Superior temporal gyrus (tissue), 1 donor: Measurements from ENCODE around the gene TRIM6.
"Not testable (repeated sequence)": the region's sequence is repeated elsewhere in the genome, so short reads cannot be mapped to it uniquely, and the experiment has no call there.

Source experiments
- DNase-seq: peaks from one replicate; pipeline ENCODE4 v3.0.0-alpha.2; 2016; ENCODE audit errors: extremely low spot score

Gene TRIM6

DNA sequence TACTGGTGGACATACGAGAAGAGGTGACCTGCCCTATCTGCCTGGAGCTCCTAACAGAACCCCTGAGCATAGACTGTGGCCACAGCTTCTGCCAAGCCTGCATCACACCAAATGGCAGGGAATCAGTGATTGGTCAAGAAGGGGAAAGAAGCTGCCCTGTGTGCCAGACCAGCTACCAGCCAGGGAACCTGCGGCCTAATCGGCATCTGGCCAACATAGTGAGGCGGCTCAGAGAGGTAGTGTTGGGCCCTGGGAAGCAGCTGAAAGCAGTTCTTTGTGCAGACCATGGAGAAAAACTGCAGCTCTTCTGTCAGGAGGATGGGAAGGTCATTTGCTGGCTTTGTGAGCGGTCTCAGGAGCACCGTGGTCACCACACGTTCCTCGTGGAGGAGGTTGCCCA, 6.9 kb downstream of the TRIM6 start:
- DNase-seq = no peak

DNA sequence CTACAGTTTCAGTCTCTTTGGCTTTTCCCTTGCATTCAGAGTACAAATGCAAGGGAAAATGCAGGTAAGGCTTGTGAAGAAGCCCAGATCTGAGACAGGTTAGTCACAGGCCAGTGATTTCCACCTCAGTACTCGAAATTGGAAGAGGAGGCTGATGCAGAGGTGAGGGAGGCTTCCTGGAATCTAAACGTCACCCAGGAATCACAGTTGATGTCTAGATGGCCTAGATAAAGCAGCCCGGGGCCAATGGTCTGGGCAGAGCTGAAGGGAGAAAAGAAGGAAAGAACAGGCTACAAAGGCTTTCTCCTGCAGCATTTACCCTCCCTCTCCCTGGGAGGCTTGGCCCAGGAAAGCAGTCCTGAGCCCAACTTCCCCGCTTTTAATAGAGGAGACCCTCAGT, 8.5 kb downstream of the TRIM6 start:
- no peak for DNase-seq

DNA sequence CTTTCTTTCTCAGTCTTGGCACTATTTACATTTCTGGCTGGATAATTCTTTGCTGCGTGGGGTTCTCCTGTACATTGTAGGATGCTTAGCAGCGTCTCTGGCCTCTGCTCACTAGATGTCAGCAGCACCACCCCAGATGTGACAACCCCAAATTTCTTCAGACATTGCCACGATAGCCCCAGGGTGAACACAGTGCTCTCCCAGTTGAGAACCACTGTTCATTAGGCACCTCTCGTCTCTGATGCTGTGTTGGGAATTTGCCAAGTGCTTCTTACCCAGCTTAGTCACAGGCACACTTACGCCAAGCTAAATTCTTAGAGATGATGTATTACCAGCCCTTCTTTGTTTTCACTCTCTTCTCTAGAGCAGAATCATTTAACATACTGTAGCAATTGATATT, 9.4 kb downstream of the TRIM6 start:
- DNase-seq = no peak

DNA sequence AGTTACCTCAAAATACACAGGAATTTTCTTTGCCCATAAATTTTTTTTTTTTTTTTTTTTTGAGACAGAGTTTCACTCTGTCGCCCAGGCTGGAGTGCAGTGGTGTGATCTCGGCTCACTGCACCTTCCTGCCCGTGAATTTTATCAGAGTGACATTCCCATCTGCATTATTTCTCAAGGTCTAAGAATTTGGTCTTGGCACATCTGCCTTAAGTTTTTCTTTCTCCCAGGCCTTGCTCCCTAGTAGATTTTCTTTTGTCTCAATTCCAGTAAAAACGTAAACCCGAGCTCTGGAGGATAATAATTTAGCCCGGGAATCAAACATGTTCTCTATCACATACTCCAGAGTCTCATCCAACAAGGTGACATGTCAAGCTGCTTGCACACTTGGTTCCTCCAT, 12.4 kb downstream of the TRIM6 start:
- DNase-seq = no peak

DNA sequence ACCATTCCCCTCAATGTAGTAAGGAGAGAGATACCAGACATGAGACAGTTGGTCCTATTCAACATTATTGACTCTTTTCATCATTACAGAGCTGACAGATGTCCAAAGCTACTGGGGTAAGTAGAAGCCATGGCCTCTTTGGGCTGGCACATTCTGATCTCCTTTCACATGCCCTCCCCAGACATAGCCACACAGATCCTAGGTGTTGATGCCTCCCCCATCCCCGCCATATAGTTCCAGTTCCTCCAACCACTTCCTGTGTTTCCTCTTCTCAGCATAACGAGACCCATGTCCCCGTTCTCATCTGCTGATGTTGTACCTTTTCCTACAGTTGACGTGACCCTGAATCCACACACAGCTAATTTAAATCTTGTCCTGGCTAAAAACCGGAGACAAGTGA, 14.0 kb downstream of the TRIM6 start:
- DNase-seq = no peak

DNA sequence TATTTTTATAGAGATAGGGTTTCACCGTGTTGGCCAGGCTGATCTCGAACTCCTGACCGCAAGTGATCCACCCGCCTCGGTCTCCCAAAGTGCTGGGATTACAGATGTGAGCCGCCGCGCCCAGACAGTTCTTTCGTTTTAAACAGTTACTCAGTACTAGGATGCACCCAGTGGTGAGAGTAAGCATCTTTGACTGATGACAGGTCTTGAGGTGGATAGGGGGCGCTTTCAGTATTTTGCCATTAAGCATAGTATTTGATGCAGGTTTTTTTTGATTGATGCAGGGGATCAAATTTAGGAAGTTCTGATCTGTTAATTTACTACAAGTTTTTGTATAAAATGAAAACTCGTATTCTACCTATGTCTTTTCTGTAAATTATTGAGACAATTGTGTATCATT, 15.2 kb downstream of the TRIM6 start:
- DNase-seq = no peak

- no peak for DNase-seq
Measured at GRCh38 chr11:5618807-5619206, 22.4 kb downstream of the TRIM6 start.

DNA sequence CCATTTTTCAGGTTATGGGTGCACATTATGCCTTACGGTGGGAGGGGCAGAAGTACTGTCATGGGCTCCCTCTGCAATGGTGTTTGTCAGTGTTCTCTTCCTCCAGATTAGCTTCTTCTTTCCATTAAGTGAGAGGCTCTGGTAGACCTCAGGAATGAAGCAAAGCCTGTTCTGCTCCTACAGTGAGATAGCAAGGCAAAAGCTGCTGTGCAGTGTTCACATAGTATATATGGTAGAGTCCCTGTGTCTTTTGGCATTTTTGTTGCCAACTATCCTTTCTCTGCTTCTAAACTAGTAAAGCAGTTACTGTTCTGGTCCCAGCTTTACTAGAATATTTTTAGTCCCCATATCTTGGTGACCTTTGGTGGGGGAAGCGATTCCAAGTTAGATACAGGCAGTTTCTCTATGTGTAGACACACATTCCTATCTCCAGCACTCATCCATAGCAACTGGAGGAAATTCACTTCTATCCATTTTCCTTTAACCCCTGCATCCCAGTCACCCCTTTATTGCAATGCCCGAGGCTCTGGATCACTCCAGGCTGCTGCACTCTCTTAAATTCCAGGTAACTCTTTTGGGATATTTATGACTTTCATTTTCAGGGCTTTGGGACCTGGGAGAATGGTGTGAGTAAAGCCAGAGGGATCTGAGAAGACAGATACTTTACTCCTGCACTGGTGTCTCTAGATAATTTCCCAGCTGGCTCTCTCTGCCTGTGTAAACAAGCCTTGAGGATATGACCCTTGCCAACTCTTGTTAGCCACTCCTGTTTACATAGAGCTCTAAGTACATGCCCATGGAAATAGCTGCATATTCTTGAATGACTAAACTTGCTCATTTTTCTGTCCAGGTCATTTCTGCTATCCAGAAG, 24.4 kb downstream of the TRIM6 start:
- no peak for DNase-seq

- no peak for DNase-seq
Measured at GRCh38 chr11:5621580-5621979, 25.1 kb downstream of the TRIM6 start.

- DNase-seq = no peak
Measured at GRCh38 chr11:5622802-5623201, 26.4 kb downstream of the TRIM6 start.

DNA sequence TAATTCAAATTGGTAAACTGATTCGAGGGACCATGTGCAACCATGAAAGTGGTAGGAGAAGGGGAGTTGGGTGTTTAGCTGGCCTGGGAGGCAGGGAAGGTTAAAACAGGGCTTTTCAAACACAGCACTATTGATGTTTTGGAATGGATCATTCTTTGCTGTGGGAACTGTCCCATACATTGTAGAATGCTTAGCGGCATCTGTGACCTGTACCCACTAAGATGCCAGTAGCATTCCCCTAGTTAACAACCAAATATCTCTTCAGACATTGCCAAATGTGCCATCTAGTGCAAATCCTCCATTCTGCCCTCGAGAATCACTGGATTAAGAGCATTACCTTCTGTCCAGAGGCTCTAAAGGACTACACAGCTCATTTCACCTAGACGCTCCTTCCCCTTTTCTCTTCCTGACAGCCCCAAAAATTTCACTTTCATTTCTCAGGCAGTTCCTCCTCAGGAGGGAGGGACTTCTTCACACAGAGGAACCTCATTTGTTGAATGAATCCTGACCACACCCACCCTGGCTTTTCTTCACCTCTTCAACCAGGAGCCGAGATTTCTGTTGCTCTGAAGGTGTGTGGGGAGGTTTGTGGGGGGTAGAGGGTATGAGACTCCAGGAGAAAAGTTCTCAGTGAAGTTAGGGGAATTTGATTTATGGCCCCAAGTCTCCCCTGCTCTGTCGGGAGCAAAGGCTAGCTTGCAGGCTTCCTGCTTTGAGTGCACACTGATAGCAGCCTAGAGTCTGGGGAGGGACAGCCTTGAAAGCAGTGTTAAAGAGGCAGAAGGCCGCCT, 28.2 kb downstream of the TRIM6 start, which contains the start of gene TRIM34:
Gene TRIM34 (plus strand): TSS at position 513 of the 791 bp plus-strand sequence. CDS start 7,331 bp downstream, outside the sequence.
- DNase-seq = peak; percentile 52

DNA sequence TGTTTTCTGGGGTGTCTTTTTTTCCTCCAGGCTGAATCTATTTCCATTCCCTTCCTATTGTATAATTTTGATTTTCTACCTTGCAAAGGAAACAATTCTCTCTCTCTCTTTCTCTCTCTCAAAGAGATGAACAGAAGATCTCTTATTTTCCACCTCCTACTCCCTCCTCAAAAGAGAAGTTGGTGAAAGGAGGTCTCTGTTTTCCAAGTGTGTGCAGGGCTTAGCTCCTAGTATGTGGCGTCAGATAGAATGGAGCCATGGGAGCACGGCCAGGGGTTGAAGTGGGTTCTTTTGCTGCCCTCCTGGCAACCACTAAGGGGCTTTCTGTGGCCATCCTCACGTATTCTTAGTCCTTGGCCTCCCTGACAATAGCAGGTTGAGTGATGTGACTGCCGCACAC, 28.8 kb downstream of the TRIM6 start:
- no peak for DNase-seq

- DNase-seq = no peak
Measured at GRCh38 chr11:5626196-5626595, 29.8 kb downstream of the TRIM6 start.

DNA sequence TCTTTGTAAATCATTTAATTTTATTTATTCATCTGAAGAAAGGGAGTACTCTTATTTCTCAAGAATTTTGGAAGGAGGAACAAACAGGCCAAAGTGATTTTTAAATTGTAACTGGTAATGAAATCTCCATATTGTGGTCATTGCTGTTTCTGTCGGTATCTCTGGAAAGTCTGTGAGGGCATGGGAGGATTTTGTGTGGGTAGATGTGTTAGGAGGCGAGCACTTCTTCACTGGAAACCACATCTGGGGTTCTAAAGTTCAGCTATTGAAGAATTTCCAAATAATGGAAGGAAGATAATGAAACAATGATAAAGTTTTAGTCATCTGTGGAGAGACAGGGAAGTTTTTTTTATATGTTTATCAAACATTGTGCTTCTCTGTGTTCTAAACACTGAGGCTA, 35.0 kb downstream of the TRIM6 start:
- no peak for DNase-seq

DNA sequence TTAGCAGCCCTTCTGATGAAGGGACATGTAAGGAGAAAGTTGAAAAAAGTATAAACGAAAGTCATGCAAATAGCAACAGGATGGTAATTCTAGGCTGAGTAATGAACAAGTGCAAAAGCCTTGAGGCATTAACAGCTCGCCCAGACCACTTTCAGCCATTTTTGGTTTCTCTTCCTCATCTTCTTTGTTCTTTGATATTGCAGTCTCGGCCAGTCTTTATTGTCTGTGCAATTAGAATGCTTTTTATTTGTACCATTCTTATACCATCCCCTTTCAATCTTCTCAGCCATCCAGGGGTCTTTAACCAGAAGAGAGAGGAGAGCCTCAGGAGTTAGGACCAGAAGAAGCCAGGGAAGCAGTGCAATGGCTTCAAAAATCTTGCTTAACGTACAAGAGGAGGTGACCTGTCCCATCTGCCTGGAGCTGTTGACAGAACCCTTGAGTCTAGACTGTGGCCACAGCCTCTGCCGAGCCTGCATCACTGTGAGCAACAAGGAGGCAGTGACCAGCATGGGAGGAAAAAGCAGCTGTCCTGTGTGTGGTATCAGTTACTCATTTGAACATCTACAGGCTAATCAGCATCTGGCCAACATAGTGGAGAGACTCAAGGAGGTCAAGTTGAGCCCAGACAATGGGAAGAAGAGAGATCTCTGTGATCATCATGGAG, 35.7 kb downstream of the TRIM6 start:
- no peak for DNase-seq

GRCh38 chr11:5639953-5640352, 43.5 kb downstream of the TRIM6 start:
- DNase-seq = no peak

DNA sequence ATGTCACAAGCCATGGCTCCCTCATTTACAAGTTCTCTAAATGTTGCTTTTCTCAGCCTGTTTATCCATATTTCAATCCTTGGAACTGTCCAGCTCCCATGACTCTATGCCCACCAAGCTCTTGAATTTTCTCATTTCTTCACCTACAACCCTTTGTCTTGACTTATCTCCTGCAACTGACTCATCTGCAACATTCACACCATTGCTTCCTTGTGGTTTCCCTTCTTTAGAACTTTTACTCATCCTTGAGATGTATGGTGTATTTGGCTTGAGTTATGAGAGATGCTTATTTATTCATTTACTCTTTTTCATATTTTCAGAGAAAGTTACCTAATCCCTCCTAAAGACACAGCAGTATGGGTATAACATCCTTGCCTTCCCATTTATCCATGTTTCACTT, 47.1 kb downstream of the TRIM6 start:
- DNase-seq = no peak

DNA sequence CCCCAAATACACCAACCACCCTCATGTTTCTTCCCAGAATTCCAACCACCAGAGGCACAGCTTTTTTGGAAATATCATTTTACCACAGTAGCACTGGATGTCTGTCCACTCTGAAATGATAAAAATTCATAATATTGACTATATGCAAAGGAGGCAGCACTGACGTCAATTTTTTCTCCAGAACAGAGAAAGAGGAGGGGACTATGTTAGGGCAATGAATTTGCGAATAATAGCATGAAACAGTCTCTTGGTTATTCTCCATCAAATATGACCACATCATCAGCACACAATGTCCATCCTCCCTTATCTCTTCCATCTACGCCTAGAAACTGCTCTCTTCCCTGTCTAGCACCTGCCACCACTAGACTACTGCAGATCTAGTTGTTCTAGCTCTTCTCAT, 49.7 kb downstream of the TRIM6 start:
- DNase-seq = no peak

DNA sequence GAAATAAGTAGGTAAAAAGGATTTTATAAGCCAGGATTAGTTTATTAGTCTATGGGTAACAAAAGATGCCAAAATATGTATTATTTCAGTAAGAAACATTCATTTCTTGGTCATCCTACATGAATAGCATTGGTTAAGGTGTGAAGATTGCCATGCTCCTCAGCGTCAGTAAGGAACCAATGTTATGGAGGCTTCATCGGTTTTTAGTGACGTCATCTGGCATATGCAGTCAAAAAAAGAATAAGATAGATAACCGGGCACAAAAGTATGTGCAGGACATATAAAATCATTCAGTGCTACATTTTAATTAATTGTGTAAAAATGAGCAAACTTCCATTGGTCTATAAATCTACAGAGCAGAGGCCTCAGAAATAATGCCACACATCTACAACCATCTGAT, 59.0 kb downstream of the TRIM6 start:
- no peak for DNase-seq

DNA sequence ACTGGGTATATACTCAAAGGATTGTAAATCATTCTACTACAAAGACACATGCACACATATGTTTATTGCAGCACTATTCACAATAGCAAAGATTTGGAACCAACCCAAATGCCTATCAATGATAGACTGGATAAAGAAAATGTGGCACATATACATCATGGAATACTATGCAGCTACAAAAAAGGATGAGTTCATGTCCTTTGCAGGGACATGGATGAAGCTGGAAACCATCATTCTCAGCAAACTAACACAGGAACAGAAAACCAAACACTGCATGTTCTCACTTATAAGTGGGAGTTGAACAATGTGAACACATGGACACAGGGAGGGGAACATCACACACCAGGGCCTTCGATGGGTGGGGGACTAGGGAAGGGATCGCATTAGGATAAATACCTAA, 60.5 kb downstream of the TRIM6 start:
- not testable (repeated sequence) for DNase-seq

GRCh38 chr11:5658318-5658717, 61.9 kb downstream of the TRIM6 start:
- DNase-seq = no peak
